ENCODE results near the gene AFAP1L2.

DNA sequence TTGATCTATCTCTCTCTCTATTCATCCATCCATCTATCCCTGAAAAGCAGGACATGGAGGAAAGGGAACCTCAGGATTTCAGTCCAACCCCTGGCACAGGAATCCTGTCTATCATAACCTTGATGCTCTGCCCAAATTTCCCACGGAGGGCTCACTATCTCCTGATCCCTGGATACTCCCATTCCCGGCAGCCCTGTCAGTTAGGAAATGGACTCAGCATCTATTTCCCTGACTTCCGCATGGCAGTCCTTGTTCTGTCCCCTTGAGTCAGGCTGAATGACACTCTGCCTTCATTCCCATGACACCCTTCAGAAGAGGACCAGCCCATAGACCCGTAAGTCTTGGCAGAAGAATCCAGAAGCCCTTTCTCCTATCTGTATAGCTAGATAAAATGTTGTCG is 87.6 kb downstream of the AFAP1L2 start:
- TF ChIP-seq, protein P1, sequence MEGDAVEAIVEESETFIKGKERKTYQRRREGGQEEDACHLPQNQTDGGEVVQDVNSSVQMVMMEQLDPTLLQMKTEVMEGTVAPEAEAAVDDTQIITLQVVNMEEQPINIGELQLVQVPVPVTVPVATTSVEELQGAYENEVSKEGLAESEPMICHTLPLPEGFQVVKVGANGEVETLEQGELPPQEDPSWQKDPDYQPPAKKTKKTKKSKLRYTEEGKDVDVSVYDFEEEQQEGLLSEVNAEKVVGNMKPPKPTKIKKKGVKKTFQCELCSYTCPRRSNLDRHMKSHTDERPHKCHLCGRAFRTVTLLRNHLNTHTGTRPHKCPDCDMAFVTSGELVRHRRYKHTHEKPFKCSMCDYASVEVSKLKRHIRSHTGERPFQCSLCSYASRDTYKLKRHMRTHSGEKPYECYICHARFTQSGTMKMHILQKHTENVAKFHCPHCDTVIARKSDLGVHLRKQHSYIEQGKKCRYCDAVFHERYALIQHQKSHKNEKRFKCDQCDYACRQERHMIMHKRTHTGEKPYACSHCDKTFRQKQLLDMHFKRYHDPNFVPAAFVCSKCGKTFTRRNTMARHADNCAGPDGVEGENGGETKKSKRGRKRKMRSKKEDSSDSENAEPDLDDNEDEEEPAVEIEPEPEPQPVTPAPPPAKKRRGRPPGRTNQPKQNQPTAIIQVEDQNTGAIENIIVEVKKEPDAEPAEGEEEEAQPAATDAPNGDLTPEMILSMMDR (IDR thresholded peaks at IDR 0.05; ENCODE audit: borderline replicate concordance, extremely low read depth, low read length, poor library complexity, severe bottlenecking), result no peak
- TF ChIP-seq EZH2 (IDR thresholded peaks at IDR 0.05; ENCODE audit: borderline replicate concordance, low read depth, low read length, severe bottlenecking), result no peak

All from DND-41 (cell line).